Measurements from ENCODE around the gene PROB1. TPM values are rescaled to one million over a fixed set of nuclear protein-coding genes. Genes with fewer than 3 reads are reported as not detected.

PROB1 gene
- total RNA-seq, 1 experiment from 2014 or later: 3.4 TPM

- Histone ChIP-seq H3K4me1 (ENCODE audit: insufficient read depth, low read length) (peaks cover 4% of the 10 kb centered on the region; the same call in 1 of the 2 replicates), H4K8ac (replicated peaks; ENCODE audit: insufficient read length, low read depth, low read length) (no peak overlapping the region), H3K14ac (ENCODE audit: insufficient read depth, low read length) (no peak overlapping the region), H4K91ac (ENCODE audit: insufficient read length, low read depth, low read length) (no peak overlapping the region), H4K5ac (ENCODE audit: insufficient read length, low read depth, low read length) (no peak overlapping the region), H3K18ac (ENCODE audit: insufficient read length, low read depth, low read length) (no peak overlapping the region), H2AK5ac (ENCODE audit: insufficient read length, low read length) (no peak overlapping the region), H2BK120ac (ENCODE audit: low read depth, low read length, poor library complexity, severe bottlenecking) (no peak overlapping the region), H3K4ac (ENCODE audit: low read depth, low read length) (no peak overlapping the region), H2BK15ac (ENCODE audit: low read depth, low read length) (no peak overlapping the region), H3K27ac (ENCODE audit: insufficient read length, low read depth, low read length) (no peak overlapping the region), H3K79me1 (ENCODE audit: insufficient read depth, low read depth, low read length, poor library complexity, severe bottlenecking) (no peaks in the 10 kb centered on the region), H2BK5ac (ENCODE audit: insufficient read length, low read length) (no peak overlapping the region), H3K79me2 (ENCODE audit: insufficient read depth, low read length) (no peaks in the 10 kb centered on the region), H3K23ac (ENCODE audit: insufficient read length, low read depth, low read length) (no peak overlapping the region), H3K9ac (ENCODE audit: extremely low read depth, insufficient read length, low read length) (no peak overlapping the region), H3K23me2 (ENCODE audit: insufficient read length, low read depth, low read length, poor library complexity, severe bottlenecking) (peaks cover 19% of the 10 kb centered on the region), H3K56ac (ENCODE audit: insufficient read length, low read depth, low read length) (no peak overlapping the region), H3K4me2 (ENCODE audit: insufficient read depth, insufficient read length, low read length) (no peak overlapping the region), H3K9me3 (ENCODE audit: control insufficient read depth, low read depth, low read length) (no peaks in the 10 kb centered on the region), H4K20me1 (ENCODE audit: control insufficient read depth, insufficient read depth, insufficient read length) (no peaks in the 10 kb centered on the region), H2BK20ac (ENCODE audit: low read depth, low read length, poor library complexity, severe bottlenecking) (no peak overlapping the region), H3T11ph (ENCODE audit: low read length) (no peak overlapping the region), H3K27me3 (ENCODE audit: insufficient read depth, low read length) (peaks cover 8% of the 10 kb centered on the region), H2BK12ac (ENCODE audit: insufficient read length, low read depth, low read length) (no peak overlapping the region), H2AFZ (ENCODE audit: low read length) (no peak overlapping the region)
- Mint-ChIP-seq H3K27ac (no peak overlapping the region), H3K4me1 (peaks cover 17 to 30% of the 10 kb centered on the region in 2 experiments), H3K4me3 (no peak overlapping the region), H3K27me3 (ENCODE audit: low read depth) (peaks cover 22% of the 10 kb centered on the region), H3K9me3 (no peaks in the 10 kb centered on the region), H3K36me3 (ENCODE audit: insufficient read depth in 1 of 3, low read depth in 3 of 3) (peaks cover 4 to 26% (median 16%) of the 10 kb centered on the region in 3 experiments)
- no peak for DNase-seq
- no peak for TF ChIP-seq CTCF (conservative IDR thresholded peaks at IDR 0.05)
- no CpG with 5 or more reads among the region's 6 CpGs for WGBS (ENCODE audit: extremely low coverage, insufficient read length, low lambda C conversion rate)
These were observed 3.0 kb upstream of the PROB1 start for GRCh38 chr5:139397921-139398320.
